WTC11 (cell line): ENCODE results near the gene COMMD10.

Experiments used
- ZNF138 ChIP-seq: sonication (generic); formaldehyde crosslinking; conservative IDR thresholded peaks from 2 replicates; pipeline ENCODE4 v1.8.1; 2022; ENCODE audit warnings: mild to moderate bottlenecking, moderate library complexity, missing genetic modification reagents
- TF ChIP-seq, protein P1 (sequence below): fragments of 250-450 bp; sonication (Bioruptor Pico); IDR thresholded peaks from 2 replicates; pipeline ENCODE4 v1.9.0; 2021; ENCODE audit warnings: mild to moderate bottlenecking
- TF ChIP-seq, protein P2 (sequence below): fragments of 200-600 bp; IDR thresholded peaks from 2 replicates; pipeline ENCODE4 v1.8.0; 2022; ENCODE audit warnings: antibody characterized with exemption
- TF ChIP-seq, protein P3 (sequence below): sonication (generic); formaldehyde crosslinking; conservative IDR thresholded peaks from 2 replicates; pipeline ENCODE4 v1.8.1; 2022; ENCODE audit warnings: mild to moderate bottlenecking, missing genetic modification reagents
- TF ChIP-seq, protein P4 (sequence below): sonication (generic); formaldehyde crosslinking; IDR thresholded peaks from 2 replicates; pipeline ENCODE4 v1.8.1; 2022; ENCODE audit warnings: low read depth, missing genetic modification reagents, borderline replicate concordance
- TF ChIP-seq, protein P5 (sequence below): sonication (generic); formaldehyde crosslinking; IDR thresholded peaks from 2 replicates; pipeline ENCODE4 v1.8.0; 2022; ENCODE audit warnings: mild to moderate bottlenecking, missing genetic modification reagents
- TF ChIP-seq, protein P6 (sequence below): sonication (generic); formaldehyde crosslinking; IDR thresholded peaks from 2 replicates; pipeline ENCODE4 v1.8.1; 2023; ENCODE audit warnings: mild to moderate bottlenecking, missing genetic modification reagents, borderline replicate concordance

DNA sequence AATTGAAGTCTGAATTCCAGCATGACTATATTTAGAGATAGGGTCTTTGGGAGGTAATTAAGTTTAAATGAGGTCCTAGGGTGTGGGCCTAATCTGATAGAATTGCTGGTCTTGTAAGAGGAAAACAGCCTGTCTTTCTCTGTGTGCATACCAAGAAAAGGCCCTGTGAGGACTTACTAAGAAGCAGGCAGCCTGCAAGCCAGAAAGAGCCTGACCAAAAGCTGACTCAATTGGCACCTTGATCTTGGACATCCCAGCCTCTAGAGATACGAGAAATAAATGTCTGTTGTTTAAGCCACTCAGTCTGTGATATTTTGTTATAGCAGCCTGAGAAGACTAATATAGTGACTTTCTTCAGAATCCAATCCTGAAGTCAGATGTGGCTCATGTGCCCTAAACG lies 38.0 kb upstream of the COMMD10 start:
- TF ChIP-seq, protein P1, sequence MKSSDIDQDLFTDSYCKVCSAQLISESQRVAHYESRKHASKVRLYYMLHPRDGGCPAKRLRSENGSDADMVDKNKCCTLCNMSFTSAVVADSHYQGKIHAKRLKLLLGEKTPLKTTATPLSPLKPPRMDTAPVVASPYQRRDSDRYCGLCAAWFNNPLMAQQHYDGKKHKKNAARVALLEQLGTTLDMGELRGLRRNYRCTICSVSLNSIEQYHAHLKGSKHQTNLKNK (CRISPR knock-in tag): no peak
- TF ChIP-seq, protein P2, sequence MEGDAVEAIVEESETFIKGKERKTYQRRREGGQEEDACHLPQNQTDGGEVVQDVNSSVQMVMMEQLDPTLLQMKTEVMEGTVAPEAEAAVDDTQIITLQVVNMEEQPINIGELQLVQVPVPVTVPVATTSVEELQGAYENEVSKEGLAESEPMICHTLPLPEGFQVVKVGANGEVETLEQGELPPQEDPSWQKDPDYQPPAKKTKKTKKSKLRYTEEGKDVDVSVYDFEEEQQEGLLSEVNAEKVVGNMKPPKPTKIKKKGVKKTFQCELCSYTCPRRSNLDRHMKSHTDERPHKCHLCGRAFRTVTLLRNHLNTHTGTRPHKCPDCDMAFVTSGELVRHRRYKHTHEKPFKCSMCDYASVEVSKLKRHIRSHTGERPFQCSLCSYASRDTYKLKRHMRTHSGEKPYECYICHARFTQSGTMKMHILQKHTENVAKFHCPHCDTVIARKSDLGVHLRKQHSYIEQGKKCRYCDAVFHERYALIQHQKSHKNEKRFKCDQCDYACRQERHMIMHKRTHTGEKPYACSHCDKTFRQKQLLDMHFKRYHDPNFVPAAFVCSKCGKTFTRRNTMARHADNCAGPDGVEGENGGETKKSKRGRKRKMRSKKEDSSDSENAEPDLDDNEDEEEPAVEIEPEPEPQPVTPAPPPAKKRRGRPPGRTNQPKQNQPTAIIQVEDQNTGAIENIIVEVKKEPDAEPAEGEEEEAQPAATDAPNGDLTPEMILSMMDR: no peak
- TF ChIP-seq, protein P3, sequence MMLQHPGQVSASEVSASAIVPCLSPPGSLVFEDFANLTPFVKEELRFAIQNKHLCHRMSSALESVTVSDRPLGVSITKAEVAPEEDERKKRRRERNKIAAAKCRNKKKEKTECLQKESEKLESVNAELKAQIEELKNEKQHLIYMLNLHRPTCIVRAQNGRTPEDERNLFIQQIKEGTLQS: no peak
- TF ChIP-seq, protein P4, sequence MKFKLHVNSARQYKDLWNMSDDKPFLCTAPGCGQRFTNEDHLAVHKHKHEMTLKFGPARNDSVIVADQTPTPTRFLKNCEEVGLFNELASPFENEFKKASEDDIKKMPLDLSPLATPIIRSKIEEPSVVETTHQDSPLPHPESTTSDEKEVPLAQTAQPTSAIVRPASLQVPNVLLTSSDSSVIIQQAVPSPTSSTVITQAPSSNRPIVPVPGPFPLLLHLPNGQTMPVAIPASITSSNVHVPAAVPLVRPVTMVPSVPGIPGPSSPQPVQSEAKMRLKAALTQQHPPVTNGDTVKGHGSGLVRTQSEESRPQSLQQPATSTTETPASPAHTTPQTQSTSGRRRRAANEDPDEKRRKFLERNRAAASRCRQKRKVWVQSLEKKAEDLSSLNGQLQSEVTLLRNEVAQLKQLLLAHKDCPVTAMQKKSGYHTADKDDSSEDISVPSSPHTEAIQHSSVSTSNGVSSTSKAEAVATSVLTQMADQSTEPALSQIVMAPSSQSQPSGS (CRISPR knock-in tag): no peak
- TF ChIP-seq, protein P5, sequence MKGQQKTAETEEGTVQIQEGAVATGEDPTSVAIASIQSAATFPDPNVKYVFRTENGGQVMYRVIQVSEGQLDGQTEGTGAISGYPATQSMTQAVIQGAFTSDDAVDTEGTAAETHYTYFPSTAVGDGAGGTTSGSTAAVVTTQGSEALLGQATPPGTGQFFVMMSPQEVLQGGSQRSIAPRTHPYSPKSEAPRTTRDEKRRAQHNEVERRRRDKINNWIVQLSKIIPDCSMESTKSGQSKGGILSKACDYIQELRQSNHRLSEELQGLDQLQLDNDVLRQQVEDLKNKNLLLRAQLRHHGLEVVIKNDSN (CRISPR knock-in tag): no peak
- TF ChIP-seq, protein P6, sequence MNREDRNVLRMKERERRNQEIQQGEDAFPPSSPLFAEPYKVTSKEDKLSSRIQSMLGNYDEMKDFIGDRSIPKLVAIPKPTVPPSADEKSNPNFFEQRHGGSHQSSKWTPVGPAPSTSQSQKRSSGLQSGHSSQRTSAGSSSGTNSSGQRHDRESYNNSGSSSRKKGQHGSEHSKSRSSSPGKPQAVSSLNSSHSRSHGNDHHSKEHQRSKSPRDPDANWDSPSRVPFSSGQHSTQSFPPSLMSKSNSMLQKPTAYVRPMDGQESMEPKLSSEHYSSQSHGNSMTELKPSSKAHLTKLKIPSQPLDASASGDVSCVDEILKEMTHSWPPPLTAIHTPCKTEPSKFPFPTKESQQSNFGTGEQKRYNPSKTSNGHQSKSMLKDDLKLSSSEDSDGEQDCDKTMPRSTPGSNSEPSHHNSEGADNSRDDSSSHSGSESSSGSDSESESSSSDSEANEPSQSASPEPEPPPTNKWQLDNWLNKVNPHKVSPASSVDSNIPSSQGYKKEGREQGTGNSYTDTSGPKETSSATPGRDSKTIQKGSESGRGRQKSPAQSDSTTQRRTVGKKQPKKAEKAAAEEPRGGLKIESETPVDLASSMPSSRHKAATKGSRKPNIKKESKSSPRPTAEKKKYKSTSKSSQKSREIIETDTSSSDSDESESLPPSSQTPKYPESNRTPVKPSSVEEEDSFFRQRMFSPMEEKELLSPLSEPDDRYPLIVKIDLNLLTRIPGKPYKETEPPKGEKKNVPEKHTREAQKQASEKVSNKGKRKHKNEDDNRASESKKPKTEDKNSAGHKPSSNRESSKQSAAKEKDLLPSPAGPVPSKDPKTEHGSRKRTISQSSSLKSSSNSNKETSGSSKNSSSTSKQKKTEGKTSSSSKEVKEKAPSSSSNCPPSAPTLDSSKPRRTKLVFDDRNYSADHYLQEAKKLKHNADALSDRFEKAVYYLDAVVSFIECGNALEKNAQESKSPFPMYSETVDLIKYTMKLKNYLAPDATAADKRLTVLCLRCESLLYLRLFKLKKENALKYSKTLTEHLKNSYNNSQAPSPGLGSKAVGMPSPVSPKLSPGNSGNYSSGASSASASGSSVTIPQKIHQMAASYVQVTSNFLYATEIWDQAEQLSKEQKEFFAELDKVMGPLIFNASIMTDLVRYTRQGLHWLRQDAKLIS (CRISPR knock-in tag): no peak
- no peak for TF ChIP-seq ZNF138
